Esophagus (tissue), 2 donors: ENCODE data around the gene KIAA1755. TPM values are rescaled to one million over a fixed set of nuclear protein-coding genes. Genes with fewer than 3 reads are reported as not detected.

Experiments
- H3K27ac ChIP-seq, 2 donors: one replicate each; pipeline ENCODE4 v1.5.1; 2013; ENCODE audit warnings: low read depth in 2 of 2, mild to moderate bottlenecking in 2 of 2, inconsistent platforms in 1 of 2, low read length in 1 of 2, moderate library complexity in 1 of 2
- H3K27me3 ChIP-seq, 2 donors: one replicate each; pipeline ENCODE4 v1.6.1; 2013; ENCODE audit warnings: low read length in 2 of 2, control low read depth in 1 of 2, mild to moderate bottlenecking in 1 of 2; ENCODE audit not compliant: insufficient read depth in 2 of 2, control insufficient read depth in 1 of 2
- H3K36me3 ChIP-seq, 2 donors: one replicate each; pipeline ENCODE4 v1.6.1; 2013; ENCODE audit warnings: low read length in 1 of 2; ENCODE audit not compliant: control insufficient read depth in 2 of 2, insufficient read depth in 2 of 2
- H3K4me1 ChIP-seq, 2 donors: one replicate each; pipeline ENCODE4 v1.6.1; 2013; ENCODE audit warnings: low read length in 1 of 2; ENCODE audit not compliant: control insufficient read depth in 2 of 2, insufficient read depth in 2 of 2
- H3K4me3 ChIP-seq, 2 donors: one replicate each; pipeline ENCODE4 v1.5.1; 2013; ENCODE audit warnings: low read length in 2 of 2, mild to moderate bottlenecking in 2 of 2, low read depth in 1 of 2, moderate library complexity in 1 of 2
- H3K9me3 ChIP-seq, 2 donors: one replicate each; pipeline ENCODE4 v1.6.1; 2013; ENCODE audit warnings: mild to moderate bottlenecking in 2 of 2, low read depth in 1 of 2, low read length in 1 of 2, moderate library complexity in 1 of 2; ENCODE audit not compliant: control insufficient read depth in 2 of 2, insufficient read depth in 1 of 2
- WGBS, 2 donors: extraction: QIAGEN DNeasy Blood & Tissue Kit; methylation state at CpG; one replicate each; pipeline ENCODE4 v1.1.7; 2013; 5-methylcytosine and 5-hydroxymethylcytosine counted together
- polyA plus RNA-seq, 2 donors: library from polyadenylated mRNA; stranded (reverse); fragments of 200-250 nt; gene quantifications; one replicate each; pipeline ENCODE4 v1.2.3, GENCODE V29; 2013
- donor health status: healthy with polysubstance abuse.
- donor health status: Bipolar disorder and iron deficiency.

Gene KIAA1755
- polyA plus RNA-seq, 2 donors: 1.4 to 1.7 TPM

DNA sequence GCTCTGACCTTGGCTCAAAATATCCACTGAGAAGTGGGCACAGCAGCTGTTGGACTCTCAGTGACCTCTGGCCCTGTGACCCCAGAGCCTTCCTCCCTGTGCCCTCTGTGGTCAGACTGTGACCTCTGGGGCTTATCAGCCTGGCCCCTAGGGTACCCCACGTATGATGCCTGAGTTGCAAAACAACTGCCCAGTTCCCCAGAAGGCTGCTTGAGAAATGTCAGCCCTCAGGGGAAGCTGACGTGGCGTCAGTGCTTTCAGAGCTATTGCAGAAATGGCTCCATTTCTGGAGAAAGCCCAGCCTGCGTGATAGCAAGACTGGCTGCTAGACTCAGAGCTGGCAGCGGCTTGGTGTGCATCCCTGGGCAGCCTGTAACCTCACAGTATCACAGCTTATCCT is 63.9 kb downstream of the KIAA1755 start:
- Histone ChIP-seq H3K9me3 (no peaks in the 10 kb centered on the region), H3K27ac (no peak overlapping the region), H3K27me3 (no peaks in the 10 kb centered on the region), H3K4me3 (no peak overlapping the region), H3K4me1 (peaks cover 2 to 3% of the 10 kb centered on the region in 2 donors), H3K36me3 (no peaks in the 10 kb centered on the region)
- 37 to 39% methylated on average over 5 of the region's 5 CpGs for WGBS, 2 donors

DNA sequence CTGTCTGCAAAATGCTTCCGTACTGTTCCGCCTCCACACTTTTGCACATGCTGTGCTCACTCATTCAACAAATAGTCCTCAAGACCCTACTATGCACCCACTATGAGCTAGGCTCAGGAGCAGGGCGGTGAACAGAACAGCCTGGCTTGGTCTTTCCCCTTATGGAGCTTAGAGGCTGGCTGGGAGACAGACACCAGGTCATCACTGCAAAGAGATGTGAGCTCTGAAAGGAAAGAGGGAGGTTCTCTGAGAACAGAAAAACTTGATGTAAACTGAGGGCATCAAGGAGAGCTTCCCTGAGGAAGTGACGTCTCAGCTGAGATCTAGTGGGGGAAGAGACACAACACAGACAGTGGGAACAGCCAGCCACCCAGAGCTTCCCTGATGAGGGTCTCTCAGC is 64.5 kb downstream of the KIAA1755 start:
- Histone ChIP-seq H3K27me3 (no peaks in the 10 kb centered on the region), H3K4me3 (no peak overlapping the region), H3K27ac (no peak overlapping the region), H3K36me3 (no peaks in the 10 kb centered on the region), H3K9me3 (no peaks in the 10 kb centered on the region), H3K4me1 (peaks cover 2 to 3% of the 10 kb centered on the region in 2 donors)
- 83 to 87% methylated on average over 4 of the region's 4 CpGs for WGBS, 2 donors

DNA sequence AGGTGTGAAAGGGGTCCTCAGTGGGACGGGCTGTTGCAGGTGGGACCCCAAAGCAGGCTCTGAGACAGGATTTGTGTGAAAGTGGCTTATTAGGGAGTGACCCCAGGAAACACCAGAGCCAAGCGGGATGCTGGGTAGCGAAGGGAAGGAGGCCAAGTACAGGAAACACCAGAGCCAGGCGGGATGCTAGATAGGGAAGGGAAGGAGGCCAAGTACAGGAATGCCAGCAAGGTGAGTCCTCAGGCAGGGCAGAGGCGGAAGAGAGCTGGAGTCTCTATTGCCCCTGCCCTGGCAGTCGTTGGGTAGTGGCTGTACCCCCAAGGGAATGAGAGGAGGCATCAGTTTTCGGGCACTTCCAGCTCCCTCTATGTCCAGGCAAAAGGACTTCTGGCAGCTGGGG is 65.0 kb downstream of the KIAA1755 start:
- Histone ChIP-seq H3K9me3 (no peaks in the 10 kb centered on the region), H3K4me3 (no peak overlapping the region), H3K27ac (no peak overlapping the region), H3K27me3 (no peaks in the 10 kb centered on the region), H3K36me3 (no peaks in the 10 kb centered on the region), H3K4me1 (peaks cover under 1 to 3% of the 10 kb centered on the region in 2 donors)
- 56 to 63% methylated on average over 7 of the region's 7 CpGs for WGBS, 2 donors

DNA sequence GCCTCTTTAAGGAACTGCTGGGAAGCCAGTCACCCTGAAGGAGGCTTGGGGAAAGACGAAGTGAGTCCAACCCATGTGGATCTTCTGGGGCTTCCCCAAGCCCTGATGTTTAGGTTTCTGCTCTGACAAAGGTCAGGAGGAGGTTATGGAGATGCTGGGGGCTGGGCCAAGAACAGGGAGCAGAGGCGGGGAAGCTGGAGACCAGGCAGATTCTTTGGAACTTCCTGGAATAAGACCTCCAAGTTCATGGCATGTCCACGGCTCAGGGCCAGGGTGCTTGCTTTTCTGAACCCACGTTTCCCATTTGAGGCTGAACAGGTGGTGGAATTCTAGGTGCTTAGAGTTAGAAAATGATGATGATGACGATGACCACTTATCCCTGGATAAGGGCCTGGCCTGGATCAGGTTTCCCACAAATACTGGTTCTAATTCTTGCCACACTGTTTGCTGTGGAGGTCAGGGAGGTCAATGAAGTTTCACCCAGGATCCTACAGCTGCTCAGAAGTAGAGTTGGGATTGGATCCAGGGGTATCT is 65.5 kb downstream of the KIAA1755 start:
- no peak overlapping the region for H3K27ac ChIP-seq
- H3K4me3 ChIP-seq: no peak overlapping the region
- H3K4me1 ChIP-seq: peaks cover 0 to 3% of the 10 kb centered on the region in 2 donors
- no peaks in the 10 kb centered on the region for H3K36me3 ChIP-seq
- H3K27me3 ChIP-seq: no peaks in the 10 kb centered on the region
- H3K9me3 ChIP-seq: no peaks in the 10 kb centered on the region
- WGBS, 2 donors: 63 to 72% methylated on average over 5 of the region's 5 CpGs

DNA sequence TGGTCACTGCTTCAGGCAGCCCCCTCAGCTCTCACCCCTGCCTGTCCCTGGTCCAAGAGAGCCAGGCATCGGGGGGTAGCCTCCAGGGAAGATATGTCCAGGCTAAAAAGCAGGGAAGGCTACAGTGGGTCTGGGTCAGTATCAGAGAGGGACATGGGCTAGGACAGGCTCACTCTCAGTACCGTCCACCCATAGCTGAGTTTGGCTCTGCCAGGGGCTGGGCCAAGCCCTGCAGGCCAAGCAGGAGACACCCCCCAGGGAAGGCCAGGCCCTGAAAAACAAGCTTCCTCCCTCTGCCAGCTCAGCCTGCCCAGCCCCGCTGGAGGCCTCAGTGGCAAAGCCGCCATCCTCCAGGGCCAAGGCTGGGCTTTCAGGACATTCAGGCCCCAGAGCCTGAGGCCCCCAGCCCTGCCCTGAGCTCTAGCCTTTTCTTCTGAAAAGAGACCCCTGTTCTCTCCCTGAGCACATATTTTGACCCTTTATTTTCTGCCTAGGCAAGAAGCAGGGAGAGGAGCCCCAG is 66.9 kb downstream of the KIAA1755 start:
- H3K4me1 ChIP-seq: peaks cover 0 to 3% of the 10 kb centered on the region in 2 donors
- no peaks in the 10 kb centered on the region for H3K27me3 ChIP-seq
- H3K36me3 ChIP-seq: no peaks in the 10 kb centered on the region
- H3K9me3 ChIP-seq: no peaks in the 10 kb centered on the region
- WGBS, 2 donors: 89 to 91% methylated on average over 4 of the region's 4 CpGs
- H3K4me3 ChIP-seq: no peak overlapping the region
- H3K27ac ChIP-seq: no peak overlapping the region

DNA sequence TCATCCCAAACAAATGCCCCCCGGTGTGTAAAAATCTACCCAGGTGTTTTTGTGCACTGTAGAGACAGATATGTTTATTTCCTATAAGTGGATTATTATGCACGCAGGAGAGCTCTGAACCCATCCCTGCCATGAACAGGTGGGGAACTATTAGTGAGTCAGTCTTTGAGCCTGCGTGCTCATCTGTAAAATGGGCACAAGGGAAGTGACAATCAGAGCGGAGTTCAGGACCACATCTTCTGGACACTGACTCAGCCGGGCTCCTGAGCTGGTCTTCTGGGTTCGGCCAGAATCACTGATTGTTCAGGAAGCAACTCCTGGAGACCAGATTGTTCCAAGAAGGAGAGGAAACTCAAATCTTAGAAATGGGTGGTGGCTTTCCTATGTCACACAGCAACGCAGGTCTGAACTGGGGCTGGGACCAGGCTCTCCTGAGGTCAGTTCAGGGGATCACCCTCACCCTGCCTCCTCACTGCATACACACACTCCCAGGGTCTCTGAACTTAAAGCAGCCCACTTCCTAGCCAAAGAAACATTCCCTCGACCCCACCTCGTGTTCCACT is 68.1 kb downstream of the KIAA1755 start:
- Histone ChIP-seq H3K4me1 (peaks cover 0 to 3% of the 10 kb centered on the region in 2 donors), H3K27me3 (no peaks in the 10 kb centered on the region), H3K9me3 (no peaks in the 10 kb centered on the region), H3K36me3 (no peaks in the 10 kb centered on the region), H3K27ac (no peak overlapping the region), H3K4me3 (no peak overlapping the region)
- 84 to 89% methylated on average over 9 of the region's 9 CpGs for whole genome bisulfite sequencing, 2 donors

DNA sequence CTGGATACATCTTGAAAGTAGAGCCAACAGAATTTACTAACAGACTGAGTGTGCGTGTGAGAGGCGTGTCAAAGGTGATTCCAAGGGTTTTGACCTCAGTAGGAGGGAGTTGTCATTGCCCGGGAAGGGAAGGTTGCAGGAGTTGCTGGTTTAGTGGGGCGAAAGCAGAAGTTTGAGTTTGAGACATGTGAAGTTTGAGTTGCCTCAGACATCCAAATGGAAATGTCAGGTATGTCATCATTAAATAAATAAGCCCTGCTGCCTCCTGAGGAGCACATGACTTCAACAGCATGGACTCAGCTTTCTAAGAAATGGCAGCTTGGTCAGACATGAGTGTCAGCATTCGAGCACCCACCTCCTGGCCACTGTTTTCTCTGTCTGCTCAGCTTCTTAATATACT is 68.9 kb downstream of the KIAA1755 start:
- no peak overlapping the region for H3K27ac ChIP-seq
- H3K36me3 ChIP-seq: no peaks in the 10 kb centered on the region
- H3K4me3 ChIP-seq: no peak overlapping the region
- H3K27me3 ChIP-seq: no peaks in the 10 kb centered on the region
- H3K9me3 ChIP-seq: no peaks in the 10 kb centered on the region
- 78 to 86% methylated on average over 5 of the region's 5 CpGs for WGBS, 2 donors
- H3K4me1 ChIP-seq: peaks cover 0 to 3% of the 10 kb centered on the region in 2 donors

DNA sequence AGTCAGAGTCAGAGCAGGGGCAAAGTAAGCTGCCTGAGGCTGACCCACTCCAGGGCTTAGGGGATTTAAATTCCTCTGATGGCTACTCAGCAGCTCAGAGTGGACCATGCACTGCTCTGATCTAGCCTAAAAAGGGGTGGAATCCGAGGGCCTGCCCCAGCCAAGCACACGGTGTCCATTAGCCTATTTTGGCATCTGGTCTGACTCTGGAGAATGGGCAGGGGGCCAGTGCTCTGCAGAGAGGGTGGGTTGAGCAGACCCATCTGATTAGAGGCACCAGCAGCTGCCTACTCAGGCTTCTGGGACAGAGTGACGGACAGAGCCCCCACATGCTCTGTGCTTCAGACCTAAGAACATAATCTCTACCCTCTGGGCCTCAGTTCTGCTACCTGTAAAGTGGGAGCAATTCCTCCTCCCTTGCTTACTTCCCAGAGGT is 69.6 kb downstream of the KIAA1755 start:
- H3K4me1 ChIP-seq: no peaks in the 10 kb centered on the region
- H3K9me3 ChIP-seq: no peaks in the 10 kb centered on the region
- no peak overlapping the region for H3K27ac ChIP-seq
- no peaks in the 10 kb centered on the region for H3K27me3 ChIP-seq
- 61 to 65% methylated on average over 3 of the region's 3 CpGs for WGBS, 2 donors
- no peaks in the 10 kb centered on the region for H3K36me3 ChIP-seq
- no peak overlapping the region for H3K4me3 ChIP-seq

DNA sequence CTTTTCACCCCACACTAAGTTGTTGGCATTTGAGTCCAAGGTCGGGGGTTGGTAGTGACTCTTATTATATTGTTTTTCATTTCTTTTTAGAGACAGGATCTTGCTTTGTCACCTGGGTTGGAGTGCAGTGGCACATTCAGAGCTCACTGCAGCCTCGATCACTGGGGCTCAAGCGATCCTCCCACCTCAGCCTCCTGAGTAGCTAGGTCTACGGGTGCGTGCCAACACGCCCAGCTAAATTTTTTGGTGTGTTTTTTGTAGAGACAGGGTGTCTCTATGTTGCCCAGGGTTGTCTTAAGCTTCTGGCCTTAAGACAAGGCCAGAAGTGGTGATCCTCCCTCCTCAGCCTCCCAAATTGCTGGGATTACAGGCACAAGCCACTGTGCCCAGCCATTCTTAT is 70.4 kb downstream of the KIAA1755 start:
- Histone ChIP-seq H3K36me3 (no peaks in the 10 kb centered on the region), H3K4me3 (no peak overlapping the region), H3K9me3 (no peaks in the 10 kb centered on the region), H3K27me3 (no peaks in the 10 kb centered on the region), H3K27ac (no peak overlapping the region), H3K4me1 (no peaks in the 10 kb centered on the region)
- WGBS, 2 donors: 94 to 97% methylated on average over 6 of the region's 6 CpGs

DNA sequence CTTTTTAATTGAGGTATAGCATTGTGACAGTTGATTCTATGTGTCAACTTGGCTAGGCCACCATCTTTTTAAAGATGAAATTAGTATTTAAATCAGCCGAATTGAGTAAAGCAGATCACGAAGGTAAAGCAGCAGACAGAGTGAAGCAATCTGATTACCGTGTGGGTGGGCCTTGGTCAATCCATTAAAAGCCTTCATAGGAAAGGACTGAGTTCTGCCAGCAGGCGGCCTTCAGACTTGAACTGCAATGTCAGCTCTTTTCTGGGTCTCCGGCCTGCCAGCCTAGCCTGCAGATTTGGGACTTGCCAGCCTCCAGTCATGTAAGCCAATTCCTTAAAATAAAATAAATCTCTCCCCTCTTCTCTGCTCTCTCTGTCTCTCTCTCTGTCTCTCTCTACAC is 73.0 kb downstream of the KIAA1755 start:
- H3K4me1 ChIP-seq: no peaks in the 10 kb centered on the region
- H3K27me3 ChIP-seq: no peaks in the 10 kb centered on the region
- WGBS, 2 donors: 69 to 77% methylated on average over 5 of the region's 5 CpGs
- no peaks in the 10 kb centered on the region for H3K9me3 ChIP-seq
- no peak overlapping the region for H3K4me3 ChIP-seq
- H3K36me3 ChIP-seq: no peaks in the 10 kb centered on the region
- no peak overlapping the region for H3K27ac ChIP-seq
